CD4-positive, alpha-beta T cell treated with Interleukin-15 for 1 hour (primary cell): Measurements from ENCODE around the gene PPP2R2C.

Source experiments
- DNase-seq: peaks from one replicate; pipeline ENCODE4 v3.0.0-alpha.2; 2020

Gene PPP2R2C

GRCh38 chr4:6394671-6395081 is 77.7 kb downstream of the PPP2R2C start:
- DNase-seq, result no peak

DNA sequence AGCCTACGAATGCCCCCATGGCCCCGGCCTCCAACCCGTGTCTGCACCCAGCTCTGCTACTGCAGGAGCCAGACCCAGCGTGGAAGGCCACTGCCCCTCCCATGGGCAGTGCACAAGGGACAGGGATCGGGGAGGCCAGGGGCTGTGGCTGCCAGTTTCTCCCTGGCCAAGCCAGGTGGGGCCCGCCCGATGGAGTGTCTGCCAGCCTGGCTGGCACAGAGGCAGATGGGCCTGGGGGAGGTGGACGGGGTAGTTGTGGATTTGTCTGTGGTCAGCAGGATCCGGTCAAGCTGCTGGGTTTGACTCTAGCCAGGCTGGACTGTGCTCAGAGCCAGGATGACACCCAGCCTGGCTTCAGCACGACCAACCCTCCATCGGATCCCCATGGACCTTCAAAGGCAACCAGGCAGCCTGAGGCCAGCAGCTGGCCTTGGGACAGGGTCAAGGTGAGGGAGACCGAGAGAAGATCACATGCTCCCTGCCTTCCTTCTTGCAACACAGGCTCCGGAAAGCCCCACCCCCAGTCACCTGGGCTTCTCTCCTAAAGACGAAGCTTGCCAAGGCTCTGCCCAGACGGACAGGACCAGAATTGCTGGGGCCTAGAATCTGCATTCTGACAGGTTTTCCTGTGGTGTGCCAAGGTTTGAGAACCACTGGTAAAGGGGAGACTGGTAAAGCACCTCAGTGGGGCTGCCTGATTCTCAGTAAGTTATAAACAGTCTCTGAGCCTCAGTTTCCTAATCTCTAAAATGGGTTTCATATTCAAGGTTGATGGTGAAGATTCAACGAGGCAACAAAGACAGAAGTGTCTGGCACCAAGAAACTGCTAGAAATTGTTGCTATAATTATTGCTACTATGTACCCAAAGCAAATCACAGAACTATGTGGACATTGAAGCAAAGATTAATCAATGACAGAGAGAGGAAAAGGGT is 78.6 kb downstream of the PPP2R2C start:
- no peak for DNase-seq

DNA sequence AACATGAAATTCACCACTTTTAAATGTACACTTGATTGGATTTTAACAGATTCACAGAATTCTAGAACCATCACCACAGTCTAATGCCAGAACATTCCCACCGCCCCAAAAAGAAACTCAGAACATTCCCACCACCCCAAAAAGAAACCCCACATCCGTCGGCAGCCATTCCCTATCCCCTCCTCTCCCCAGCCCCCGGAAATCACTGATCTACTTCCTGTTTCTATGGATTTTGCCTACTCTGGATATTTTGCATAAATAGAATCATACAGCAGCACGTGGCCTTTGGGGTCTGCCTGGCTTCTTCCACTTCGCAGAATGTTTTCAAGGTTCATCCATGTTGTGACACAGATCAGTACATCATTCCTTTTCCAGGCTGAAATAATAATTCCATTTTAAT is 79.3 kb downstream of the PPP2R2C start:
- no peak for DNase-seq

DNA sequence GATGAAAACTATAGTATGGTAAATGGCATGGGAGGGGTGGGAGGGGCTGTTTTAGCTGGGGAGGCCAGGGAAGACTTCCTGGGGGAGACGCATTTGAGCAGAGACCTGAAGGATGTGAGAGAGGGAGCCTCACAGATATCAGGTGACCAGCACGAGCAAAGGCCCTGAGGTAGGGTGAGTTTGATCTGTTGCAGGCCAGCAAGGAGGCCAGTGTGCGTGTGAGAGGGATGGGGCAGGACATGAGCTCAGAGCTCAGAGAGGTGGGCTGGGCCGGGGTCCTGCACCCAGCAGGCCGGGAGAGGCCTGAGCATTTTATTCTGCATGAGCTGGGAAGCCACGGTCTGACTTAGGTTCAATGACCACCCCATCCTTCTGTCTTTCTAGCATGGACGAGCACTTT is 80.0 kb downstream of the PPP2R2C start:
- DNase-seq, result no peak

DNA sequence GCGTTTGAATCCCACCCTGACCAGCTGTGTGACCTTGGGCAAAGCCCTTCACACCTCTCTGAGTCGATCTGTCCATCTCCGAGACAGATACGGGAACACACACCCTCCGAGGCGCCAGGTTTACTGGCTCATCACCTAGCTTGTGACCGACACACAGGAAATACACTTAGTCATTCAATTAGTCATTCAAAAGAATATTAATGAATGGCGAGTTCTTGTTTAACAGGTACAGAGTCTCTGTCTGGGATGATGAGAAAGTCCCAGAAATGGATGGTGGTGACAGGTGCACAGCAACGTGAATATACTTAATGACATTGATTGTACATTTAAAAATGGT is 80.6 kb downstream of the PPP2R2C start:
- no peak for DNase-seq

DNA sequence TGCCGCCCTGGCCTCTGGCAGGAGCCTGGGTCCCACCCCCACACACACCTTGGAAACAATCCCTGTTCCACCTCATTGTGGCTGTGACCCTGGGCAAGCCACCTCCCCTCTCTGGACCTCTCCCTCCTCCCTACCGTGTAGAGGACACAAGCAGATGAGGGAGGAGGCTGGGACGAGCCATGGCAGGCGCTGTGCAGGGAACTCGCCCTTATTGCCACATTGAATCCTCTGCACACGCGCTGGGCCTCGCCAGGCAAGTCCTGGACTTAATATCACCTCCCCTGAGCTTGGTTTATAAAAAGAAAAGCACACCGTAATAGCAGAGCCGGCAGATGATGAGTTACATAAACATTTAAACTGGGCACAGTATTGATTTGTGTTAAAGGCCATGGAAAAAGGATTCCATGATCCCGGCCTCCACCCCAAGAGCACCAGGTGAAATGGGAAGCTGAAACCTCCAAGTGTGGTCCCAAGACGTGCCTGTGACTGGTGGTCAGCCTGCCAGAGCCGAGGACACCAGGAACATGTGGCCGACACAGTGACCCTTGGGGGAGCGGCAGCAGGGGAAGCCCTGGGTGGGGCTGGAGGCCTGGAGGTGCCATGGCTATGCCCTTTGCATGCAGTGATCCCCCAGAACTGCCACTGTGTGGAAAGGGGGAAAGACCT is 81.1 kb downstream of the PPP2R2C start:
- no peak for DNase-seq

GRCh38 chr4:6390356-6390755 is 82.1 kb downstream of the PPP2R2C start:
- no peak for DNase-seq

DNA sequence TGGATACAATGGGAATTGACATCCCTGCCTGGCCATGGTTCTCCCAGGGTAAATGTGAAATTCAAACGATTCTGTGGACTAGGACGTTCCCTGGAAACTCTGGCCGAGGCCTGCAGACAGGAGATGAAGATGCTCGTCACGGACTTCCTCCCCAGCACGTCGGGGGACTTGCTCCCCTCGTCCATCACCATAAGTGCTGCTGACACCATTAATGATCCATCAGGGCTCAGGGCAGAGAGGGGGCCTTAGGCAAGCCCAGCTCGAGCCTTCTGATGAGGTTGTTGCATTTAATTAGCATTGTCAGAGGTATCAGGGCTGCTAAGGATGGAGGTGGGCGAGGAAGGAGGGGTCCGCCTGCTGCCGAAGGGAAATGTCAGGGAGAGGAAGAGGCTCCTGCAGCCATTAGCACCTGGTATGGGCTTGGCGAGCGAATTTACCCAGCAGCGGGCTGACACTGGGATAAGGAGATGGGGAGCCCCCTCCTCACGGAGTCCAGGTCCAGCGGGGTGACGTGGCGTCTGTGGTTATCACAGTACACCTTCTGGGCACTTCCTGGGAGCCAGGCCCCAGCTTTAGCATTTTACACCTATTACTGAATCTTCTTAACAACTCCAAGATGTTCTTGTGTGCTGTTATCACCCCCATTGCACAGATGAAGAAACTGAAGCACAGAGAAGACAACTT is 83.1 kb downstream of the PPP2R2C start:
- no peak for DNase-seq

DNA sequence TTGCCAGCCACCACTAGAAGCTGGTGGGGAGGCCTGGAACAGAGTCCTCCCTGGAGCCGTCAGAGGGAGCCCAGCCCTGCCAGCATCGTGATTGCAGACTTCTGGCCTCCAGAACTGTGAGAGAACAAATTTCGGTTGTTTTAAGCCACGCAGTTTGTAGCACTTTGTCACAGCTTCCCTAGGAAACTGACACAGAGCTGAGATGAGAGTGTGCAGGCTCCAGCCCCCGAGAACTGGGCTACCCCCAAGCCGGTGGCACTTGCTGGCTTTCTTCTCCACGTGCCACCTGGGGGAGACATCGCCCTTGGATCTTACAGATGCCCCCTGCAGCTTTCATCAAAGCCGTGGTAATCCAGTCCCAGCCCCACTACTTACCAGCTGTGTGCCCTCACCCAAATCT is 83.7 kb downstream of the PPP2R2C start:
- DNase-seq, result no peak

- DNase-seq, result no peak
Measured at GRCh38 chr4:6387946-6388345, 84.5 kb downstream of the PPP2R2C start.

GRCh38 chr4:6386091-6386490 is 86.3 kb downstream of the PPP2R2C start:
- no peak for DNase-seq

DNA sequence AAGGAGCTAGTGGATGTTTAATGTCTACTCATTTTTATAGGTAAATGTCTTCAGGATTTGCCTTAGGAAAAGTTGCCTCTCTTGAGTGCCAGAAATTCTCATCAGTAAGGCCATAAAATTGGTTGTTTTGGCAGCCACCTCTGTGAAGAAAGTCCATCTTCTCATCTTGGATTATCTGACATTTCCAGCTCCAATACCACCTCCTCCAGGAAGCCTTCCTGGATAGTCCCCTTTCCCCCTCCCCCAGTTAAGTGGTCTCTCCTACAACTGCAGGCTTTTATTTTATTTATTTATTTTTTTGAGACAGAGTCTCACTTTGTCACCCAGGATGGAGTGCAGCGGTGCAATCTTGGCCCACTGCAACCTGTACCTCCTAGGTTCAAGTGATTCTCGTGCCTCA is 87.1 kb downstream of the PPP2R2C start:
- no peak for DNase-seq

GRCh38 chr4:6384541-6384940 is 87.9 kb downstream of the PPP2R2C start:
- no peak for DNase-seq

DNA sequence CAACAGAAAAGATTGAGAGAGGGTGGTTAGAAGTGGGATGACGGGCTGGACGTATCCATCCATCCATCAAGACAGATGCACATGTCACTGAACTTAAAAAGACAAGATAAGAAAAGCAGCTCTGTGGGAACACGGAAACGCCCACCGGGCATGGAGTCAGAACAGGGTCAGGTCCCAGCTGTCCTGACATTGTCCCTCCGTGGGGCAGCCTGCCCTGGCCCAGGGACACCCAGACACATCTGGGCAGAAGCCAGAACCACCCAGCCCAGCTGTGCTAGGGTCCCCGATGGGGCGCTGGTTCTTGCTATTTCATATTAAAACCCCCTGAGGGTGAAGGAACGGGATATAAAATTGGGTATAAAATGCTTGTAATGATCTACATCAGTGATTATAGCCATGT is 88.5 kb downstream of the PPP2R2C start:
- DNase-seq, result no peak

GRCh38 chr4:6383009-6383404 is 89.4 kb downstream of the PPP2R2C start:
- no peak for DNase-seq

DNA sequence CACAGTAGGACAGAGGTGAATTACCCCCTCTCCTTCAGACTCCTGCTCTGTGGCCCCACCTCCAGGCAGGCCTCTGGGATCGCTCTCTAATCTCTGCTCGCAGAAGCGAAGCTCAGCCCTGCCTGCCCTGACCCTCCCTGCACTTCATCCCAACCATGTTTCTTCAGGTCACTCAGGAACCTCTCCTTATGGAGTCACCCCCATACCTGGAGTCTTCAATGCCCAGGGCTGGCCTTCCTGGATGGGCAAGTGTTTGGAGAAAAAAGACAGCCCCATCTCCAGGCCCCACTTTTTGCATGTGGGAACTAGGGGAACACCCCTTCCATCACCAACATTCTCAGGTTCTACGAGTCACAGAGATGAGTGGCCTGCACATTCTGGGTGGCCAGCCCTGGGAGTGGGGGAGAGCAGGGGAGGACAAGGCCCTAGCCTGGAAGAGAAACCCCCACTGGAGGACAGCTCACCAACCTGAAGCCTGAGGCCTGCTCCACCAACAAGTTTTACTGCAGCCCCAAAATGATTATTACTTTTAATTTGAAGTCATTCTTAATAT is 90.8 kb downstream of the PPP2R2C start:
- DNase-seq, result no peak

DNA sequence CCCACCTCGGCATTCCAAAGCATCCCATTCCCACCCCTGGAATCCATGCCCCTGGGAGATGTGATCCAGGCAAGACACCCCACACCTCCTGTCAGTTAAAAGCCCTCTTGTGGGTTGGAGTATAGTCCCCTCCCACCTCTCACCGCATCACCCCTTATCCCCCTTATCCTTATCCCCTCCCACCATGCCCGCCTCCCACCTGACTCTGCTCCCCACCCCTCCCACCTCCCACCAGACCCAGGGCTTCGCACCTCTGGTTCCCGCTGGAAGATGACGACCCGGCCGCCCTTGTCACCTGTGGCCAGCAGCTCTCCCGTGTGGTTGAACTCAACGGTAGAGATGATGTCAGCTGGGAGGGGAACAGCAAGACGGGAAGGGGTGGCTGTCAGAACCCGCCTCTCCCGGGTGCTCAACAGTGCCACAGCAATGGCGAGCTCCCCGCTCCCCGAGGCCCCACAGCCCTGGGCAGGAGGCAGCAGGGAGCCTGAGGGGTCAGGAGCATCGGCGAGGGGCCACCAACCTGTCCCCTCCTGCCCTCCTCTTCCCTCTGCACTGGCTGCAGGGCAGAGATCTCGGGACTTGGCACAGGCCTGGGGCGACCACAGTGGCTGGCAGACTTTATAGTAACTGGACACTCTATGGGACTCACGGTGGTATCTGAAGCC is 91.5 kb downstream of the PPP2R2C start:
- DNase-seq, result no peak

DNA sequence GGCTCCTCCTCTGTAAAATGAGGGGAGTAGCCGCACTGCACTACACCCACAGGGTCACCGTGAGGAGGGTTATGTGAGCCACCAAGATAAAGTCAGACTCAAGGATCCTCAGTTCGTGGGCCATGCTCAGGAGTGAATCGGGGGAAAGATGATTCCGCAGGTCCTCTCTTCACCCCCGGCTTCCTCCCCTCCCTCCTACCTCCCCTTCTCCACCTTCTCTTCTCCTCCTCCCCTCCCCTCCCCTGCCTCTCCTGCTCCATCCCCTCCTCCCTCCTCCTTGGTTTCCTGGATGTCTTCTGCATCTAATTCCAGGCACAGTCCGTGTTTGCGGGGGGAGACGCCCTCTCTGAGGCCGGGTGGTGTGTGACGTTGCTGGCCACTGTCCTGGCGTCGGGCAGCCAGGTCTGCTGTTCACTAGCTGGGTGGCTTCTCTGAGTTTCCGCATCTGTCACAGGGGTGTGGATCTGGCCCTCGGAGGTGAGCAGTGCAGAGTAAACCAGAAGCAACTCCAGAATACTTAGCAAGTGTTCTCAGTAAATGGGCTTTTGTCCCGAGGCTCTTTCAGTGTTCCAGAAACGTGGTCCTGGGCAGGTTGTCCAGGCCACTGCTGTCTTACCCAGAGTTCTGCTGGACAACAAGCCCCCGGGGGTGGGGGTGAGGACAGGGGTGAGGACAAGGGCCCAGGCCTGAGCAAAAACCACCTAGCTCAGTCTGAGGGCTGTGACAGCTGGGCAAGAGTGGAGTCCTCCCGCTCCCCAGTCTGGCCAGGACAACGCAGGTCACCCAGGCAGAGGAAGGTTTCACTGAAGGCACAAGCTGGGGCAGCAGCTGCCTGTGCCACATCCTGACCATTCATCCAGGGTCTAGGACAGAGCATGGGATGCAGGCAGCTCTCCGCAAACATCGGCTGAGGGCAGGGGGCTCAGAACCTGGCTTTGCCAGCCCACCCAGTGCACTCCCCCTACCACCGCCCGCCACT is 92.4 kb downstream of the PPP2R2C start:
- DNase-seq, result no peak

DNA sequence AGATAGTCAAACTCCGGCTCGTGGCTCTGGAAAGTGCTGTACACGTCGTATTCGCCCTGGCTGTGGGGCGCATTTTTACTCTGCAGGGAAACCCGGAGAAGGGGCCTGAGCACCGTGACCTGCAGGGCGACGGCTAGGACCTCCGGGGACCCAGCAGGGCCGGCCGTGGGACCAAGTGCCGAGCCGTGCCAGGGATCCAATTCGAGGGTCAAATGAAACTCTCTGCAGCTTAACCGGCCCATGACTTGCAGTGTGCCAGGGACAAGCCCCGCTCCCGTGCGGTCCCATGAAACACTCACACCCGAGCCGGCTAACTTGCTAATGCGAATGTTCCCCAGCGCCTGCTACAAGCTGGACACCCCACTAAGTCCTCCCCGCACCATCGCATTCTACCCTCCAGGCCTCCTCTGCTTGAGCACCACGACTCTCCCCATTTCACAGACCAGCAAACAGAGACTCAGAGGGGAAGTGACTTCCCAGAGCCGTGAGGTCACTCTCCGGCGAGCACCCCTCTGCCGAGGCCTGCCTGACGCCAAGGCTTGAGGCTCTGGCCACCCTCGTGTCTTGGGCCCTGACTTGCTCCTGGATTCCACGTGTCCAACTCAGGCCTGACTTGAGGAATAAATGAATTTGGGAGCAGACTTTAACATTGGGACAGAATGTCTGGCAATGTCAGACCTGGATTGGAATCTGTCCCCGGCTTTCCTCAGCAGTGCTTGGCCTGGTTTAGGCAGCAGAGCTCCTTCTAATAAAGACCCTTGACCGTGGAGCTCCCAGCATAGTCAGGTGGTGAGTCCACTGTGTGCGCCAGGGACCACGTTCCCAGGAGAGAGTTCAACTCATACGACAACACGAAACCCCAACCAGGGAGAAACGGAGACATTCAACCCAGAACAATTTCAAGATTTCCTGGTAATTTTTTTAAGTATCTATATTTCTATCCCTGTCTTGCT is 93.6 kb downstream of the PPP2R2C start:
- no peak for DNase-seq
